Endothelial cell of umbilical vein (primary cell): Measurements from ENCODE around the gene MIPEP. TPM values are rescaled to one million over a fixed set of nuclear protein-coding genes. Genes with fewer than 3 reads are reported as not detected.

ENCODE experiments used
- BruUV-seq: library from RNA; stranded (reverse); fragments of 400-500 nt; replicated peaks from 2 replicates; lab custom pipeline; 2021; lab: Mats Ljungman, UMichigan
- CTCF ChIA-PET: fragments of 300-600, 350-600 bp; sonication (Branson Sonifier 250); formaldehyde crosslinking; loops from one replicate; lab custom pipeline; 2021; ENCODE audit warnings: antibody characterized with exemption, inconsistent platforms; lab: Charles Lee
- POLR2A ChIA-PET: fragments of 300-600, 350-600 bp; sonication (Branson Sonifier 250); formaldehyde crosslinking; loops from one replicate; lab custom pipeline; 2021; ENCODE audit warnings: antibody characterized with exemption, inconsistent platforms; lab: Charles Lee
- DNase-seq: peaks from one replicate; pipeline ENCODE4 v3.0.0-alpha.2; 2011; ENCODE audit warnings: low read depth, low spot score
- FAIRE-seq: peaks from 2 replicates; lab custom pipeline; 2011; peaks lifted over from hg19 to GRCh38; lab: Jason Lieb, UNC
- H2AFZ ChIP-seq: 2 replicates; pipeline ENCODE4 v1.6.0; 2012; ENCODE audit warnings: low read depth, low read length, control low read depth, inconsistent platforms
- H3K27ac ChIP-seq: 2 replicates; pipeline ENCODE4 v1.5.1; 2011; ENCODE audit warnings: low read depth, mild to moderate bottlenecking, control low read depth, low read length, moderate library complexity; ENCODE audit not compliant: insufficient read depth
- H3K27me3 ChIP-seq, 2 experiments: 2 replicates each; pipeline versions ENCODE4 v1.6.0 to v1.6.1; 2011; ENCODE audit warnings: low read length in 2 of 2, mixed read lengths in 1 of 2; ENCODE audit not compliant: control insufficient read depth in 2 of 2, insufficient read depth in 2 of 2
- H3K36me3 ChIP-seq, 2 experiments: 2 replicates in 1 of 2; 3 replicates in 1 of 2; pipeline ENCODE4 v1.5.1; 2011; ENCODE audit warnings: low read length in 2 of 2, mild to moderate bottlenecking in 1 of 2, moderate library complexity in 1 of 2; ENCODE audit not compliant: control insufficient read depth in 2 of 2, insufficient read depth in 2 of 2; ENCODE audit errors: extremely low read depth in 1 of 2
- H3K4me1 ChIP-seq: 3 replicates; pipeline ENCODE4 v1.5.1; 2011; ENCODE audit warnings: mild to moderate bottlenecking, low read length; ENCODE audit not compliant: control insufficient read depth, insufficient read depth; ENCODE audit errors: extremely low read depth
- H3K4me2 ChIP-seq: 2 replicates; pipeline ENCODE4 v1.6.1; 2011; ENCODE audit warnings: low read length, control low read depth, mixed read lengths; ENCODE audit not compliant: insufficient read depth
- H3K4me3 ChIP-seq, 3 experiments: fragments of 200-600 bp in 1 of 3; sonication (generic), shearing (Covaris generic) in 1 of 3; replicated peaks in 1 of 3; 2 replicates each; pipeline ENCODE4 v1.5.1; 2011 to 2016; ENCODE audit warnings: control low read depth in 3 of 3, low read length in 3 of 3, mild to moderate bottlenecking in 2 of 3, inconsistent platforms in 1 of 3, low read depth in 1 of 3, moderate library complexity in 1 of 3; ENCODE audit not compliant: insufficient read depth in 1 of 3
- H3K79me2 ChIP-seq: 2 replicates; pipeline ENCODE4 v1.6.0; 2012; ENCODE audit warnings: low read length, inconsistent platforms; ENCODE audit not compliant: control insufficient read depth, insufficient read depth
- H3K9ac ChIP-seq: replicated peaks from 2 replicates; pipeline ENCODE3; 2011; ENCODE audit warnings: low read length, control low read depth; ENCODE audit not compliant: insufficient read depth; ENCODE audit errors: extremely low read depth
- H3K9me1 ChIP-seq: replicated peaks from 3 replicates; pipeline ENCODE4 v1.6.0; 2011; ENCODE audit warnings: mild to moderate bottlenecking, low read length; ENCODE audit not compliant: control insufficient read depth, insufficient read depth; ENCODE audit errors: extremely low read depth
- H3K9me3 ChIP-seq: replicated peaks from 2 replicates; pipeline ENCODE4 v1.5.1; 2012; ENCODE audit warnings: low read length, inconsistent platforms; ENCODE audit not compliant: control insufficient read depth, insufficient read depth
- H4K20me1 ChIP-seq: replicated peaks from 2 replicates; pipeline ENCODE3; 2011; ENCODE audit warnings: mild to moderate bottlenecking, low read length; ENCODE audit not compliant: control insufficient read depth, insufficient read depth; ENCODE audit errors: extremely low read depth
- EZH2 ChIP-seq: IDR thresholded peaks from 2 replicates; pipeline ENCODE4 v1.6.1; 2012; ENCODE audit warnings: borderline replicate concordance, low read depth, mild to moderate bottlenecking, moderate library complexity, low read length, inconsistent platforms; ENCODE audit not compliant: severe bottlenecking
- FOS ChIP-seq: IDR thresholded peaks from 2 replicates; pipeline ENCODE4 v1.6.1; 2011; ENCODE audit warnings: mild to moderate bottlenecking, low read length, moderate library complexity, borderline replicate concordance; ENCODE audit not compliant: insufficient read depth
- GATA2 ChIP-seq: IDR thresholded peaks from 2 replicates; pipeline ENCODE4 v1.7.0; 2011; ENCODE audit warnings: low read depth, mild to moderate bottlenecking, moderate library complexity, mixed read lengths, low read length; ENCODE audit not compliant: insufficient read length, insufficient read depth
- JUN ChIP-seq: IDR thresholded peaks from 2 replicates; pipeline ENCODE4 v1.6.1; 2011; ENCODE audit warnings: borderline replicate concordance, low read depth; ENCODE audit not compliant: insufficient read length, insufficient read depth
- MAX ChIP-seq: IDR thresholded peaks from 2 replicates; pipeline ENCODE4 v1.6.1; 2011; ENCODE audit not compliant: insufficient read depth, insufficient read length
- MYC ChIP-seq: IDR thresholded peaks from one replicate; pipeline ENCODE4 v1.6.1; 2011; ENCODE audit warnings: mild to moderate bottlenecking, low read depth, low read length
- POLR2A ChIP-seq: IDR thresholded peaks from 2 replicates; pipeline ENCODE4 v1.6.1; 2012; ENCODE audit warnings: low read depth, mild to moderate bottlenecking, control low read depth, low read length
- POLR2AphosphoS5 ChIP-seq: IDR thresholded peaks from 2 replicates; pipeline ENCODE4 v1.6.1; 2012; ENCODE audit warnings: low read depth, mild to moderate bottlenecking, control low read depth, low read length, moderate library complexity; ENCODE audit not compliant: insufficient read depth
- dilution Hi-C: fragments of 300-500 bp; cut with MboI; formaldehyde crosslinking; loops from one replicate; pipeline ENCODE4 v1.15.0; 2019; ENCODE audit warnings: low sequenced_read_pairs; ENCODE audit not compliant: extremely low pct_ligation_motif_present
- intact Hi-C: fragments of 100-400 bp; cut with micrococcal nuclease; formaldehyde crosslinking; loops from one replicate; pipeline ENCODE4 v1.10.0; 2022
- polyA plus RNA-seq, 4 experiments: library from polyadenylated mRNA; depleted of rRNA in 3 of 4; stranded (reverse) in 3 of 4; unstranded in 1 of 4; fragments of >200 nt; gene quantifications; 2 replicates each; pipeline versions ENCODE4 v1.2.1 to v1.2.3, GENCODE V29; 2011 to 2012; ENCODE audit warnings: missing spikeins in 1 of 4
- total RNA-seq: library from RNA; stranded (reverse); gene quantifications from 2 replicates; pipeline ENCODE4 v1.2.3, GENCODE V29; 2021
- TF ChIP-seq, protein P1 (sequence below), 2 donors: IDR thresholded peaks; 1 replicate in 1 of 2; 2 replicates in 1 of 2; pipeline ENCODE4 v1.5.1; 2011; ENCODE audit warnings: low read length in 2 of 2, mild to moderate bottlenecking in 2 of 2, moderate library complexity in 2 of 2, control low read depth in 1 of 2, inconsistent platforms in 1 of 2, low read depth in 1 of 2; ENCODE audit not compliant: insufficient read depth in 1 of 2; ENCODE audit errors: extremely low read depth in 1 of 2

Gene MIPEP
- total and polyA plus RNA-seq, 2 donors (not counting 3 experiments of a cell fraction or from before 2014, with no cell fraction given), result 12.4 to 19.2 TPM

DNA sequence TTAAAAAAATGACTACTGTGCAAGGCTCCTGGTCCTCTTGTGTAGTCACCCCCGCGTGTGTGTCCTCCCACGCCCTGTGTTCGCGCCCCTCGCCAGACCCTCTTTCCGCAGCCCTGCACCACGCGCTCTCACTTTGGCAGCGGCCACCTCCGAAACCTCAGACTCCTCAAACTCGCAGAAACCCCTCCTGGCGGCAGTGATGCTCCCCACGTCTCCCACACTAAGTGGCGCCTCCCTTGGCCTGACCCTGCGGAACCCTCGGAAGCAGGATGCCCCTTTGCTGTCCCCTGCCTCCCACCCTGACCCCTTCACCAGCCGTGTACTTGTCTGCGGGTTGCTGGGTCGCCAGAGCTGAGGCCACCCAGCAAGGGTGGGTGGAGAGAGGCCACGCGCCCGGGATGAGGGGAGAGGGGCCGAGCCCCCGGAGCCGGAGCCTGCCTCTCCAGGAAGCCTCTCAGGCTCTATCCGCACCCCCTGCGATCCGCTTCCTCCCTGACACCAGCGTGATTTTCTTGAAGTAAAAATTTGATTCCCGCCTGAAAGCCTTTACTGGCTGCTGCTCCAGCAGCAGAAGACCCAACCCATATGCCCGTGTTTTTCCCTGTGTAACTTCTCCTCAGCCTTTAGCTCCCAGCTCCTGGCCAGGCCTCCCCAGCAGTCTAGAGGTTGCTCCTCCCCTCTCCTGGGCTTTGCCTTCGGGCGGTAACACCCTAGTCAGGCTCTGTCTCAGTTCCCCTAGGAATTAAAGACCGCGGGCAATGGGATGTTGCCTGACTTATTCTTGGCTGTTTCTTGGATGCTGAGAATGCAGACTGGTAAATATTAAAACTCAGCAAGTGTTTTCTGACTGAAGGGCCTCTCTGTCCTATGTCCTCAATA lies 55.2 kb downstream of the MIPEP start:
- no peaks in the 10 kb centered on the region for H3K4me1 ChIP-seq
- no TSS peak for BruUV-seq
- H3K9ac ChIP-seq, result no peak overlapping the region
- ChIA-PET POLR2A (no interaction called here), CTCF (no interaction called here)
- no peaks in the 10 kb centered on the region for H3K79me2 ChIP-seq
- TF ChIP-seq, protein P1, sequence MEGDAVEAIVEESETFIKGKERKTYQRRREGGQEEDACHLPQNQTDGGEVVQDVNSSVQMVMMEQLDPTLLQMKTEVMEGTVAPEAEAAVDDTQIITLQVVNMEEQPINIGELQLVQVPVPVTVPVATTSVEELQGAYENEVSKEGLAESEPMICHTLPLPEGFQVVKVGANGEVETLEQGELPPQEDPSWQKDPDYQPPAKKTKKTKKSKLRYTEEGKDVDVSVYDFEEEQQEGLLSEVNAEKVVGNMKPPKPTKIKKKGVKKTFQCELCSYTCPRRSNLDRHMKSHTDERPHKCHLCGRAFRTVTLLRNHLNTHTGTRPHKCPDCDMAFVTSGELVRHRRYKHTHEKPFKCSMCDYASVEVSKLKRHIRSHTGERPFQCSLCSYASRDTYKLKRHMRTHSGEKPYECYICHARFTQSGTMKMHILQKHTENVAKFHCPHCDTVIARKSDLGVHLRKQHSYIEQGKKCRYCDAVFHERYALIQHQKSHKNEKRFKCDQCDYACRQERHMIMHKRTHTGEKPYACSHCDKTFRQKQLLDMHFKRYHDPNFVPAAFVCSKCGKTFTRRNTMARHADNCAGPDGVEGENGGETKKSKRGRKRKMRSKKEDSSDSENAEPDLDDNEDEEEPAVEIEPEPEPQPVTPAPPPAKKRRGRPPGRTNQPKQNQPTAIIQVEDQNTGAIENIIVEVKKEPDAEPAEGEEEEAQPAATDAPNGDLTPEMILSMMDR (IDR thresholded peaks at IDR 0.05; ENCODE audit: extremely low read depth in 1 of 2, insufficient read depth in 1 of 2, low read depth in 1 of 2, low read length in 2 of 2), result no peak
- no peak for TF ChIP-seq POLR2A
- no peak for TF ChIP-seq MAX
- no peak for TF ChIP-seq MYC
- TF ChIP-seq FOS, result no peak
- TF ChIP-seq GATA2, result no peak
- no peak for TF ChIP-seq EZH2
- no peak for TF ChIP-seq POLR2AphosphoS5
- TF ChIP-seq JUN, result no peak
- no peak overlapping the region for H3K27ac ChIP-seq
- no peak overlapping the region for H2AFZ ChIP-seq
- H3K9me1 ChIP-seq, result no peaks in the 10 kb centered on the region
- no peak for DNase-seq
- no peaks in the 10 kb centered on the region for H3K9me3 ChIP-seq
- H3K36me3 ChIP-seq, result no peaks in the 10 kb centered on the region
- no peak overlapping the region for H3K4me2 ChIP-seq
- H4K20me1 ChIP-seq, result no peaks in the 10 kb centered on the region
- FAIRE-seq, result no peak
- H3K27me3 ChIP-seq, result no peaks in the 10 kb centered on the region
- intact Hi-C loops (no loop called here), dilution Hi-C loops (no loop called here)
- H3K4me3 ChIP-seq, result no peak overlapping the region
